Lung (tissue), 12 donors: Measurements from ENCODE around the gene TSC22D4. TPM values are rescaled to one million over a fixed set of nuclear protein-coding genes. Genes with fewer than 3 reads are reported as not detected.

Source experiments
- ATAC-seq: fragments of 200-7000 bp; cut with Tn5 transposase; one replicate; pipeline ENCODE4 v1.9.1; 2020; ENCODE audit warnings: moderate number of reproducible peaks; ENCODE audit not compliant: insufficient read depth, low FRiP score
- DNase-seq, 3 donors: peaks; one replicate each; pipeline ENCODE4 v3.0.0-alpha.2; 2013 to 2017
- H3K27ac ChIP-seq, 2 donors: one replicate each; pipeline ENCODE4 v1.5.1; 2013; ENCODE audit warnings: mild to moderate bottlenecking in 2 of 2, moderate library complexity in 2 of 2, control low read depth in 1 of 2, inconsistent platforms in 1 of 2, low read depth in 1 of 2, low read length in 1 of 2
- H3K27me3 ChIP-seq, 3 donors: one replicate each; pipeline ENCODE4 v1.5.1; 2013; ENCODE audit warnings: low read length in 2 of 3; ENCODE audit not compliant: control insufficient read depth in 3 of 3, insufficient read depth in 3 of 3
- H3K36me3 ChIP-seq, 4 donors: one replicate each; pipeline ENCODE4 v1.5.1; 2013; ENCODE audit warnings: low read length in 4 of 4, mild to moderate bottlenecking in 1 of 4, moderate library complexity in 1 of 4; ENCODE audit not compliant: control insufficient read depth in 4 of 4, insufficient read depth in 4 of 4
- H3K4me1 ChIP-seq, 5 donors: one replicate each; pipeline ENCODE4 v1.5.1; 2013; ENCODE audit warnings: low read length in 5 of 5, mild to moderate bottlenecking in 2 of 5, moderate library complexity in 1 of 5; ENCODE audit not compliant: control insufficient read depth in 5 of 5, insufficient read depth in 5 of 5
- H3K4me3 ChIP-seq: one replicate; pipeline ENCODE4 v1.5.1; 2013; ENCODE audit warnings: mild to moderate bottlenecking, control low read depth, moderate library complexity
- H3K9ac ChIP-seq, 2 donors: one replicate each; pipeline ENCODE4 v1.5.1; 2013; ENCODE audit warnings: low read length in 2 of 2, control low read depth in 1 of 2; ENCODE audit not compliant: insufficient read depth in 1 of 2
- H3K9me3 ChIP-seq, 4 donors: one replicate each; pipeline ENCODE4 v1.5.1; 2013; ENCODE audit warnings: low read length in 3 of 4, mild to moderate bottlenecking in 1 of 4, moderate library complexity in 1 of 4; ENCODE audit not compliant: control insufficient read depth in 4 of 4, insufficient read depth in 3 of 4
- WGBS, 2 donors: extraction: QIAGEN DNeasy Blood & Tissue Kit; methylation state at CpG; one replicate each; pipeline ENCODE4 v1.1.7; 2013; 5-methylcytosine and 5-hydroxymethylcytosine counted together
- polyA plus RNA-seq, 2 donors: library from polyadenylated mRNA; stranded (reverse); fragments of 200-250 nt; gene quantifications; one replicate each; pipeline ENCODE4 v1.2.1, GENCODE V29; 2013
- total RNA-seq, 2 donors: library from RNA; depleted of rRNA in 1 of 2; stranded (reverse); fragments of >200 nt in 1 of 2; gene quantifications; one replicate each; pipeline ENCODE4 v1.2.1, GENCODE V29; 2014 to 2021
- TF ChIP-seq, protein P1 (sequence below): IDR thresholded peaks from 2 replicates; pipeline ENCODE4 v1.5.1; 2012; ENCODE audit warnings: mild to moderate bottlenecking; ENCODE audit errors: control extremely low read depth, extremely low read depth
- donor health status: control.
- donor health status: control.
- donor health status: Bipolar disorder and iron deficiency.
- donor health status: healthy.
- donor health status: DM: yes; HTN: yes; CAD: no.

Gene TSC22D4
- total and polyA plus RNA-seq, 4 donors: 33.6 to 62.8 (median 50.1) TPM

DNA sequence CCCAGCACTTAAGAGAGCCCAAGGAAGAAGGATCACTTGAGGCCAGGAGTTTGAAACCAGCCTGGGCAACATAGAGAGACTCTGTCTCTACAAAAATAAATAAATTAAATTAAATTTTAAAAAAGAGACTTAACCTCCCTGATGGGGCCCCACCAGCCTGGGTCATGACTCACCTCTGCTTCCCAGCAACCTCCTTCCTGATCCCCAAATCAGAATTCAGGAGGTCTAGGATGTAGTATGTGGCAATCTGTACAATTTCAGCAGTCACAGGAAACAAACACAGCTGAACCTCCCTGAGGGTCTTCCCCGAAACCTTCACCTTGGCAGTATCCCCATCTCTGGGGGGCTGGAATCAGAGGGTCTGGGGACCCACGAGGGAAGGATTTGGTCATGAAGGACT lies 33.0 kb downstream of the TSC22D4 start:
- TF ChIP-seq, protein P1, sequence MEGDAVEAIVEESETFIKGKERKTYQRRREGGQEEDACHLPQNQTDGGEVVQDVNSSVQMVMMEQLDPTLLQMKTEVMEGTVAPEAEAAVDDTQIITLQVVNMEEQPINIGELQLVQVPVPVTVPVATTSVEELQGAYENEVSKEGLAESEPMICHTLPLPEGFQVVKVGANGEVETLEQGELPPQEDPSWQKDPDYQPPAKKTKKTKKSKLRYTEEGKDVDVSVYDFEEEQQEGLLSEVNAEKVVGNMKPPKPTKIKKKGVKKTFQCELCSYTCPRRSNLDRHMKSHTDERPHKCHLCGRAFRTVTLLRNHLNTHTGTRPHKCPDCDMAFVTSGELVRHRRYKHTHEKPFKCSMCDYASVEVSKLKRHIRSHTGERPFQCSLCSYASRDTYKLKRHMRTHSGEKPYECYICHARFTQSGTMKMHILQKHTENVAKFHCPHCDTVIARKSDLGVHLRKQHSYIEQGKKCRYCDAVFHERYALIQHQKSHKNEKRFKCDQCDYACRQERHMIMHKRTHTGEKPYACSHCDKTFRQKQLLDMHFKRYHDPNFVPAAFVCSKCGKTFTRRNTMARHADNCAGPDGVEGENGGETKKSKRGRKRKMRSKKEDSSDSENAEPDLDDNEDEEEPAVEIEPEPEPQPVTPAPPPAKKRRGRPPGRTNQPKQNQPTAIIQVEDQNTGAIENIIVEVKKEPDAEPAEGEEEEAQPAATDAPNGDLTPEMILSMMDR: no peak
- H3K4me1 ChIP-seq: peaks cover 0 to 4% (median 2%) of the 10 kb centered on the region in 5 donors
- H3K27me3 ChIP-seq: no peaks in the 10 kb centered on the region
- peak overlapping the region in 1 of 2 donors; percentile 5 for H3K27ac ChIP-seq
- DNase-seq: no peak
- ATAC-seq: no peak
- no peak overlapping the region for H3K4me3 ChIP-seq
- H3K36me3 ChIP-seq: no peaks in the 10 kb centered on the region
- H3K9ac ChIP-seq: no peak overlapping the region
- no peaks in the 10 kb centered on the region for H3K9me3 ChIP-seq
- WGBS, 2 donors: 53 to 75% methylated on average over 2 of the region's 2 CpGs

DNA sequence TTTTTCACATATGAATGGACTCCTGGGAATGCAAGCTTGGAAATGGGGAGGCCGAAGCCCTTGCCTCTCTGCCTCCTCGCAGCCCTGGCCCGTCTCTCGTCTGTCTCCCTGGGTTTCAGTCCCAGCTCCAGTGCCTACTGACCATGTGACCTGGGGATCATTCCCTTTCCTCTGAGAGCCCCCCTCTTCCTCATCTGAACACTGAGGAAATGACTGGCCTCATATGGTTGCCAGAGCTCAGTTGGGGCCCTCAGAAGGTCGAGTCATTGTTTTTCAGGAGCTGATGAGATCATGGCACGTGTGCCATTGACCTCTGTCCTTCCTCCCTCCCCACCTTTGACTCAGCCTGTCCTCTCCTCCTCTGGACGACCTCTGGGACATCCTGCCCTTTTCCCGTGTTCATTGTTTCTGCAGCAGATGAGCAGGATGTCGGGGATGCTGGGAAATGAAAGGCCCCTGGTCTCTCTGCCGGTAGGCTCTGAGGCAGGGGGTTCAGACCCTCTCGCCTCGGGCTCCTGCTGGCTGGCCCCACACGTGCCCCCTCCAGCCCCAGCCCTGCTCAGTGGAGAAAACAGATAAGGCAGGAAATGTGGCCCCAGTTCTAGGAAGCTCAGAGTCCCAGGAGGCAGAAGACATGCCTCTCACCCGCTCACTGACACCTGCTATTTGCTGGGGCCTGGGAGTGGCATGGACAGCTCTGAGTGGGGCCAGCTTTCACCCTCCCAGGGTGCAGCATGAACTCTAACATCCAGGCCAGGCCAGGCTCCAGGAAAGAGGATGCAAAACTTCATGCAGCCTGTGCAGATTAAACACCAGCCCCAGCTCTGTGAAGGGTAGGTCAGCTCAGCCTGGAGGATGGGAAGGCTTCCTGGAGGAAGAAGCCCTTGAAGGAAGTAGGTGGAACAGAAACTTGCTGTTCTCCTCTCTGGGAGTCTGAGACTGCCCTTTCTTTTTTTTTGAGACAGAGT lies 34.4 kb downstream of the TSC22D4 start:
- no peak overlapping the region for H3K9ac ChIP-seq
- H3K36me3 ChIP-seq: no peaks in the 10 kb centered on the region
- H3K27me3 ChIP-seq: no peaks in the 10 kb centered on the region
- DNase-seq (peak in 2 of 3 donors; percentile 53 to 76), ATAC-seq (peak; percentile 66)
- peak overlapping the region; percentile 57 to 68 for H3K27ac ChIP-seq
- H3K9me3 ChIP-seq: no peaks in the 10 kb centered on the region
- H3K4me3 ChIP-seq: no peak overlapping the region
- peaks cover 0 to 4% (median 2%) of the 10 kb centered on the region in 5 donors for H3K4me1 ChIP-seq
- TF ChIP-seq, protein P1: no peak
- 33 to 35% methylated on average over 14 of the region's 14 CpGs for WGBS, 2 donors

DNA sequence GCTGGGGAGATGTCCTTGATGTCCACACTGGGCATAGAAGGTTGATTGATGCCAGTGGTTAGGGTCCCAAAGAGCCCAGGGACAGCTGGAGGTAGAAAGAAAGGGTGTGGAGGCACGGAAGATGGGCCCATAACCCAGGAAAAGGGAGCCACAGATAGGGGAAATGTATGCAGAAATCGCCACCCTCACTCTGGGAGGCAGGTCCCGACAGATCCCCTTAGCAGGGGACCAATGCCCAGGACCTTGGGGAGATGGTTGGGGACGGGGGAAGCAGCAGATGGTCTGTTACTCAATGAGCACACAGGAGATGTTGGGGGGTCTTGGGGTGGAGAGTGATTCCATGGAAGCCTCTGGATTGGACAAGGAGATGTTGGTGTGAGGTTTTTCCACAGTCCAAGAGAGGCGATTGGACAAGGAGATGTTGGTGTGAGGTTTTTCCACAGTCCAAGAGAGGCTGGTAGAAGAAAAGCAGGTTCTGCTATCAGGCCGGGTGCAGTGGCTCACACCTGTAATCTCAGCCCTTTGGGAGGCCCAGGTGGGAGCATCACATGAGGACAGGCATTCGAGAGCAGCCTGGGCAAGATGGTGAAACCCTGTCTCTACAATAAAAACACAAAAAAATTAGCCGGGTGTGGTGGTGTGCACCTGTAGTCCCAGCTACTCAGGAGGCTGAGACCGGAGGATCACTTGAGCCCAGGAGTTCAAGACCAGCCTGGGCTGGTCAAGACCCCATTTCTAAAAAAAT lies 35.7 kb downstream of the TSC22D4 start:
- peaks cover 0 to 4% (median 2%) of the 10 kb centered on the region in 5 donors for H3K4me1 ChIP-seq

More for the DNA sequence above, 35.7 kb downstream of the TSC22D4 start:
- Histone ChIP-seq H3K9me3 (no peaks in the 10 kb centered on the region), H3K27ac (peak overlapping the region; percentile 14 to 56), H3K27me3 (no peaks in the 10 kb centered on the region), H3K36me3 (no peaks in the 10 kb centered on the region), H3K4me3 (no peak overlapping the region), H3K9ac (no peak overlapping the region)
- 91 to 92% methylated on average over 9 of the region's 9 CpGs for WGBS, 2 donors
- TF ChIP-seq, protein P1: no peak
- DNase-seq (no peak), ATAC-seq (no peak)
